GM10266 (cell line): ENCODE results near the gene ENOX1.

ENCODE experiments used
- DNase-seq: peaks from one replicate; pipeline ENCODE4 v3.0.0; 2012; ENCODE audit errors: extremely low spot score
- CTCF ChIP-seq: IDR thresholded peaks from 2 replicates; pipeline ENCODE4 v1.5.1; 2012; ENCODE audit warnings: mild to moderate bottlenecking, low read depth; ENCODE audit not compliant: control insufficient read depth, insufficient read depth; ENCODE audit errors: missing control alignments

The ENOX1 gene

GRCh38 chr13:43520351-43520750, 266.4 kb downstream of the ENOX1 start:
- DNase-seq, result no peak
- no peak for TF ChIP-seq CTCF

- no peak for TF ChIP-seq CTCF
- no peak for DNase-seq
These were observed 267.9 kb downstream of the ENOX1 start for GRCh38 chr13:43518833-43519232.

GRCh38 chr13:43516401-43516833, 270.4 kb downstream of the ENOX1 start:
- TF ChIP-seq CTCF, result no peak
- no peak for DNase-seq

- TF ChIP-seq CTCF, result no peak
These were observed 271.2 kb downstream of the ENOX1 start for GRCh38 chr13:43515531-43515930.

DNA sequence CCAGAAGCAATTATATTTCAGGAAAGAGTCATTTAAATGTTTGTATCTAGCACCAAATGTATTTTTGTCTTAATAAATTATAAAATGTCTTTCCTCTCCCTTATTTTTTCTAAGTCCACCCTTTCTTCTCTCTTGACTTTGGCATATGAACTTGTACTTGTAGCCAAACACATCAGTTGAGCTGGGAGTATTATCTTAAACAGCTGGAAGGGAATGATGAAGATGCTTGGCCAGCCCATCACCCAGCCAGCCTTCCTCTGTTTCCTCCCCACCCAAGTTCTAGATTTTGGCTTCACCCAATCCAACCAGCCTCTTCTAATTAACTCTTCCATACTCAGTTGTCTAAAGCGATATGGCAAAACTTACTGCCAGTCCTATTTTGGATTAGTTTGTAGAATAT, 272.5 kb downstream of the ENOX1 start:
- no peak for TF ChIP-seq CTCF
- no peak for DNase-seq

More at GRCh38 chr13:43515531-43515930, 271.2 kb downstream of the ENOX1 start:
- no peak for DNase-seq

GRCh38 chr13:43512221-43512620, 274.6 kb downstream of the ENOX1 start:
- TF ChIP-seq CTCF, result no peak
- DNase-seq, result no peak

DNA sequence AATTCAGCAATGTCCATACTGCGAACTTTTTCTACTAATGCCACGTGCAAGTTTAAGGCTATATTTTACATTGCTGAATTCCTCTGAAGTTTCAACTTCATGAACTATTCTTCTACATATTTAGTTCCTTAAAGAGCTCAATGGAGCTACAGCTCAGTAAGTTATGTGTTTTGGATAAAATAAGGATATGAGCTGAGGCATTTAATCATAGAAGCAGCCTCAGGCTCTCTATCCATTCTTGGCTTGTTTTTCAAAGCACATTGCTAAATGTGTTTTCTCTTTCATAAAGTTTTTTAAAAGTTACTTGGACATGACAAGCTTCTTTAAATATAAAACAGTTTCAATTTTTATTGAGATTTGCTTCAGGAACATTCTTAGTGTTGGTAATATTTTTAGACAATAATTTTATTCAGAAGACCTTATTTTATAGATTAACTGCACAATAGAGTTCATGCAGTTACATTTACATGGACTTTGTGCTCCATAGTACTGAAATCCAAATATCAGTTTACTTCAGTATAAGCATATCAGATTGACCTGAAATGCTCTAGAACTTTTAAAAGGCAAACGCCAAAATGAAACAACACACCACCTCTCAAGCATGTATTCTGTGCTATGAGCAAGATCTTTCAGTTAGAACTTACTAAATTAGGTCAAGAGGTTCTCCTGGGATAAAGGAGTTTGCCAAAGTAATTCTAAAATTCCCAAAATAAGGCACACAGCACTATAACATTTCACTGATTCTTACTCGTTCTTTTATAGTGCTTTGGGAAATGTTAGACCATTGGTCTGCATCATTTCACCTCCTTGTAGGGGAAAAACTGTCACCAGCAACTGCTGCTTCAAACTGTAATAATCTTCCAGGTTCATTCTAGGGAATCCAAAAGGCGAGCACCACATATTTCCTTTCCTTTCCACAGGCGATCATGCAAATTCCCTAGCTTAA, 275.5 kb downstream of the ENOX1 start:
- DNase-seq, result no peak
- no peak for TF ChIP-seq CTCF
